ENCODE results near the gene AGBL2. TPM values are rescaled to one million over a fixed set of nuclear protein-coding genes. Genes with fewer than 3 reads are reported as not detected.
"Not testable (repeated sequence)": the region's sequence is repeated elsewhere in the genome, so short reads cannot be mapped to it uniquely, and the experiment has no call there.

AGBL2 gene
- polyA plus RNA-seq, 1 donor from 2014 or later, result not detected

GRCh38 chr11:47667555-47667954 lies 47.6 kb downstream of the AGBL2 start:
- Histone ChIP-seq H3K9ac (ENCODE audit: low read length) (no peak overlapping the region), H3K27me3 (ENCODE audit: insufficient read depth, low read depth, low read length) (no peaks in the 10 kb centered on the region), H3K4me2 (ENCODE audit: low read length) (no peak overlapping the region), H4K20me1 (ENCODE audit: insufficient read depth) (no peaks in the 10 kb centered on the region), H3K79me2 (replicated peaks; ENCODE audit: insufficient read depth, low read length) (no peaks in the 10 kb centered on the region), H3K9me2 (ENCODE audit: insufficient read depth, low read length) (no peaks in the 10 kb centered on the region), H3F3A (ENCODE audit: insufficient read depth, low read length, poor library complexity, severe bottlenecking) (no peaks in the 10 kb centered on the region), H3K27ac (ENCODE audit: low read length) (no peak overlapping the region), H3K4me3 (ENCODE audit: low read length) (no peak overlapping the region), H3K9me3 (ENCODE audit: low read length) (no peaks in the 10 kb centered on the region), H3K36me3 (ENCODE audit: insufficient read depth, low read length) (no peaks in the 10 kb centered on the region), H2AFZ (ENCODE audit: low read depth, low read length) (no peak overlapping the region)
- TF ChIP-seq TAF1 (IDR thresholded peaks at IDR 0.05; ENCODE audit: low read depth) (no peak), POLR2AphosphoS5 (IDR thresholded peaks at IDR 0.05) (no peak), CTCF (IDR thresholded peaks at IDR 0.05; ENCODE audit: poor library complexity, severe bottlenecking) (no peak), EP300 (conservative IDR thresholded peaks at IDR 0.05; ENCODE audit: poor library complexity, severe bottlenecking) (no peak), MXI1 (conservative IDR thresholded peaks at IDR 0.05; ENCODE audit: poor library complexity, severe bottlenecking) (no peak), EZH2 (IDR thresholded peaks at IDR 0.05; ENCODE audit: borderline replicate concordance, insufficient read depth, low read length, poor library complexity, severe bottlenecking) (no peak)

DNA sequence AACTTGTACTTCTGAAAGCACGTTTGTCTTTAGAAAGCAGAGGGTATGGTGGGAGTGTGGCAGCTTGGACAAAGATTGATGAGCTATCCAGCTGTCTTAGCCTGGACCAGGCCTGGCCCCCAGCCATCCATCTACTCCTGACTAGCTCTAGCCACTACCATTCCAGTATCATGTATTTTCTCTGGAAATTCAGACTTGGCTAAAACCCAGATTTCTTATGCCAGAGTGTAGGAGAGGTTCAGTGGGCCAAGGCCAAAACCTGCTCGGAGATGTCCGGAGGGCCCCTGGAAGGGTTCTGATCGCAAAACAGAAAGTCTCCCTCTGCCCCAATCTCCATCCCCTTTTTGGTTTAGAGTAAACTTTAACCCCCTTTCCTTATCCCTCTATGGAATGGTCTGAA lies 48.0 kb downstream of the AGBL2 start:
- Histone ChIP-seq H3K27ac (ENCODE audit: low read length) (no peak overlapping the region), H3K27me3 (ENCODE audit: insufficient read depth, low read depth, low read length) (no peaks in the 10 kb centered on the region), H3K36me3 (ENCODE audit: insufficient read depth, low read length) (no peaks in the 10 kb centered on the region), H3K4me3 (ENCODE audit: low read length) (no peak overlapping the region), H3K4me2 (ENCODE audit: low read length) (no peak overlapping the region), H3K9me2 (ENCODE audit: insufficient read depth, low read length) (no peaks in the 10 kb centered on the region), H3K9ac (ENCODE audit: low read length) (no peak overlapping the region), H4K20me1 (ENCODE audit: insufficient read depth) (no peaks in the 10 kb centered on the region), H3K9me3 (ENCODE audit: low read length) (no peaks in the 10 kb centered on the region), H2AFZ (ENCODE audit: low read depth, low read length) (no peak overlapping the region), H3K79me2 (replicated peaks; ENCODE audit: insufficient read depth, low read length) (no peaks in the 10 kb centered on the region), H3F3A (ENCODE audit: insufficient read depth, low read length, poor library complexity, severe bottlenecking) (no peaks in the 10 kb centered on the region)
- TF ChIP-seq POLR2AphosphoS5 (IDR thresholded peaks at IDR 0.05), result no peak
- TF ChIP-seq CTCF (IDR thresholded peaks at IDR 0.05; ENCODE audit: poor library complexity, severe bottlenecking), result no peak

GRCh38 chr11:47664936-47665335 lies 50.2 kb downstream of the AGBL2 start:
- H3K27ac ChIP-seq (ENCODE audit: low read length); H2AFZ ChIP-seq (ENCODE audit: low read depth, low read length); H3K4me2 ChIP-seq (ENCODE audit: low read length); H3F3A ChIP-seq (ENCODE audit: insufficient read depth, low read length, poor library complexity, severe bottlenecking); H4K20me1 ChIP-seq (ENCODE audit: insufficient read depth); H3K9me3 ChIP-seq (ENCODE audit: low read length); H3K36me3 ChIP-seq (ENCODE audit: insufficient read depth, low read length); H3K79me2 ChIP-seq (replicated peaks; ENCODE audit: insufficient read depth, low read length); H3K4me3 ChIP-seq (ENCODE audit: low read length); H3K27me3 ChIP-seq (ENCODE audit: insufficient read depth, low read depth, low read length); H3K9me2 ChIP-seq (ENCODE audit: insufficient read depth, low read length); H3K9ac ChIP-seq (ENCODE audit: low read length): not testable (repeated sequence)
